ENCODE data around the gene PTPRT. TPM values are rescaled to one million over a fixed set of nuclear protein-coding genes. Genes with fewer than 3 reads are reported as not detected.
A peak's percentile ranks its signal among the peaks of the same experiment; 100 is the strongest.
"Not testable (repeated sequence)": the region's sequence is repeated elsewhere in the genome, so short reads cannot be mapped to it uniquely, and the experiment has no call there.

Gene PTPRT
- total RNA-seq, 1 donor from 2014 or later = 45.0 TPM

DNA sequence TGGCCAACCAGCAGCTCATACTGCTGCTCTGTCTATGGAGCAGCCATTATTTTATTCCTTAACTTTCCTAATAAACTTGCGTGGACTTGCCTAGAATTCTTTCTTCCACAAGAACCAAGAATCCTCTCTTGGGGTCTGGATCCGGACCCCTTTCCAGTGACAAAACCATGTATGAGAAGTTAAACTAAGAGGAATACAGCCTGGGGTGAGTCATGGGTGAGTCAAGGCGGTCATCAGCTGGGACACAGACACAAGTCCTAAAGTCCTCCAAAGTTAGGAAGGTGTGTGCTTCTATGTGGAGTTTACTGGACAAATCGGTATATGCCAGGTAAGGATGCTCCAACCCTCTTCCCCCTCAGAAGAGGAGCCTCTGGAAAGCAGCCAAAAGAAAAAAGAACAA, 881.5 kb downstream of the PTPRT start:
- DNase-seq (ENCODE audit: low spot score) = no peak

DNA sequence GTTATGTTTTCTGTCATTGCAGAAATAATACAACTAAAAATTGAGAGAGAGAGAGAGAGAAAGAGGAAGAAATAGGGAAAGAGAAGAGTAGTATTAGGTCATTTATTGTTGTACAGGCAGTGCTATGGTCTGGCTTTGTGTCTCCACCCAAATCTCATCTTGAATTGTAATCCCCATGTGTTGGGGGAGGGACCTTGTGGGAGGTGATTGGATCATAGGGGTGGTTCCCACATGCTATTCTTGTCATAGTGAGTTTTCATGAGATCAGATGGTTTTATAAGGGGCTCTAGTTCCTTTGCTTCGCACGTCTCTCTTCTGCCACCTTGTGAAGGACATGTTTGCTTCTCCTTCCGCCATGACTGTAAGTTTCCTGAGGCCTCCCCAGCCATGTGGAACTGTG, 894.1 kb downstream of the PTPRT start:
- no peak for DNase-seq (ENCODE audit: low spot score)

GRCh38 chr20:42294976-42295375, 894.7 kb downstream of the PTPRT start:
- DNase-seq (ENCODE audit: low spot score) = no peak

GRCh38 chr20:42281801-42282200, 907.9 kb downstream of the PTPRT start:
- no peak for DNase-seq (ENCODE audit: low spot score)

- no peak for DNase-seq (ENCODE audit: low spot score)
Measured at GRCh38 chr20:42276718-42277602, 912.7 kb downstream of the PTPRT start.

GRCh38 chr20:42274986-42275385, 914.7 kb downstream of the PTPRT start:
- DNase-seq (ENCODE audit: low spot score) = no peak

DNA sequence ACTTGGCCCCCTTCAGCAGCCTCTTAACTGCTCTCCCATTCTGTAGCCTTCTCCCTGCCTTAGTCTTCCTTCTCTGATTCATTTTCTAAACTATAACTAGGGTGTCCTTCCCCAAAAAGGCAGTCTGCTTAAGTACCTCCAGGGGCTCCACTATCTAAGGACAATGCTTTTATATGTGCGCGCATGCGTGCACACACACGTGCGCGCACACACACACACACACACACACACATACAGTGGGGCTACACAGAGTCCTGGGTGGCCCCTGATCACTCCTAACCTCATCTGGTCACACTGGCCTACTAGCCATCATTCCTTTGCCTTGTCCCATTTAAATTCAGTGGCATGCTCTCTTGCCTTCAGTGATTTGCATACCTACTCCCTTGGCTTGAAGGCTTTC, 917.2 kb downstream of the PTPRT start:
- DNase-seq (ENCODE audit: low spot score) = no peak

- DNase-seq (ENCODE audit: low spot score) = no peak
Measured at GRCh38 chr20:42270539-42270938, 919.2 kb downstream of the PTPRT start.

DNA sequence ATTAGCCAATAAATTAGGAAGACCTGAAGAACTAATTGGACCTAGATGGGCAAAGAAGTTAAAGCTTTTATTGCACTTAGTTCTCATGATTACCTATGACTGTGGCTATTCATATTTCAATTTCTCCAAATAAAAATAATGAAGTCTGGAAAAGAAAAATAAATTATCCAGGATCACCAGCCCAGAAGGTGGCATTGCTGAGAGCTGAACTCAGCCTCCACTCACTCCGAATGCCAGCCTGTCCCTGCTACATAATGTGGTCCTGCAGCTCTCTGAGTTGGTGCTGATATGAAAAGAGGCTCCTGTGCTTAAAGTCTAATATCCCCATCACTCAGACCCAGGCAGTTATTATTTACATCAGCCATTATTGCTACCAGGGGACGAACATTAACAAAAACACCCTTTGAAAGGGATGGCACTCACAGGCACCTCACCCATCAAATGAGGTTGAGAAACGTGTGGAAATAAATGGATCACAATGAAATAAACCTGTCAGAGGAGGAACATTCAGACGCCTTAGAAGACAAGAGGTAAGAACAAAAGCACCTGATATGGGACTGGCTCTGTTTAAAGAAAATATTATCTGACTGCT, 921.8 kb downstream of the PTPRT start:
- no peak for DNase-seq (ENCODE audit: low spot score)

GRCh38 chr20:42261766-42262270, 927.9 kb downstream of the PTPRT start:
- no peak for DNase-seq (ENCODE audit: low spot score)

- no peak for DNase-seq (ENCODE audit: low spot score)
Measured at GRCh38 chr20:42260184-42260583, 929.5 kb downstream of the PTPRT start.

GRCh38 chr20:42259389-42259788, 930.3 kb downstream of the PTPRT start:
- no peak for DNase-seq (ENCODE audit: low spot score)

DNA sequence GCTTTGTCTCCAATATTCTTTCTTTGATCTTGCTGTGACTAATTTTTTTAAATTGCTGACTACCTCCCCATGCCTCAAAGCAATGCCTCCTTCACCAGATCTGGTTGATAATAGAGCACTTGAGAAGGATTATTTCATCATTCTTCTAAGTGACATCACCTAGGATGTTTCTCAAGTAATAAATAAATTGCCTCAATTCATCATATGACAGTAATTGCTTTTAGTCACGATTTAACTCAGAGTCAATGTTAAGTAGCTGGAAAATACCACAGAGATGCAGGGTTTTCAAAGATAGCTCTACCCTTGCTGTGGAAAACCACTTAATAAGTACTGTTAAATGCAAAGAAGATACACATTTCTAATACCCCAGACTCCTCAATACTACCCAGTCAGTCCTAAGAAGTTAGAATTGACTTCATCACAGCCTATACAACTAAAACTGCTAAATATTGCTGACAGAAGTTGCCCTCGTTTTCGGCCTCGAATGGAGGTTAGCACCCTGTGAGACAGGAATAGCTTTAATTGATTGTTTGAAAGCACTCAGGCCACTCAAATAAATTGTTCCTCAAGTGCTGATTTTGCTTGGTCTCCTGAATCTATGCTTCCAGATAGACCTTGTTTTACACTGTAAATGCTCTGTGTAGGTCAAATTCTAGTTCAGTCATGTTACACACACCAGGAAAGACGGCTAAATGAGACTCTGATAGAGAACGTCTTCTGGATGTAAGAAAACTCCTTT, 931.0 kb downstream of the PTPRT start:
- no peak for DNase-seq (ENCODE audit: low spot score)

- DNase-seq (ENCODE audit: low spot score) = no peak
Measured at GRCh38 chr20:42255821-42256220, 933.9 kb downstream of the PTPRT start.

GRCh38 chr20:42254673-42255072, 935.0 kb downstream of the PTPRT start:
- DNase-seq (ENCODE audit: low spot score) = no peak

DNA sequence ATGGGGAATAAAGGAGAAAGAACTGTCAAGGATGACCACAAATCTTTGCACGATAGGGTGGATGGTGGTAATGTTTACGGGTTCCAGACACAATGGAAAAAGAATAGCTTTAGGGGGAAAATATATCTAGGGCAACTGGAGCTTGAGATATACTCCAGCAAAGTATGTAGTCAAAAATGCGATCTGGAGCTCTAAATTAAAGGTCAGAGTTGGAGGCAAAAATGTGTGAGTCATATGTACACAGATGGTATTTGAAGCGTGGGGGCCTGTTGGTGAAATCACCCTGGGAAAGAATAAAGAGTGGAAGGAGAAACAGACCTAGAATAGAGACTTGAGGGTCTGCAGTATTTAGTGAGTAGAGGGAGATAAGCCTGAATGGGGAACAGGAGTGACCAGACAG, 937.6 kb downstream of the PTPRT start:
- no peak for DNase-seq (ENCODE audit: low spot score)

- no peak for DNase-seq (ENCODE audit: low spot score)
Measured at GRCh38 chr20:42218621-42219374, 970.9 kb downstream of the PTPRT start.

GRCh38 chr20:42214074-42214473, 975.6 kb downstream of the PTPRT start:
- no peak for DNase-seq (ENCODE audit: low spot score)

DNA sequence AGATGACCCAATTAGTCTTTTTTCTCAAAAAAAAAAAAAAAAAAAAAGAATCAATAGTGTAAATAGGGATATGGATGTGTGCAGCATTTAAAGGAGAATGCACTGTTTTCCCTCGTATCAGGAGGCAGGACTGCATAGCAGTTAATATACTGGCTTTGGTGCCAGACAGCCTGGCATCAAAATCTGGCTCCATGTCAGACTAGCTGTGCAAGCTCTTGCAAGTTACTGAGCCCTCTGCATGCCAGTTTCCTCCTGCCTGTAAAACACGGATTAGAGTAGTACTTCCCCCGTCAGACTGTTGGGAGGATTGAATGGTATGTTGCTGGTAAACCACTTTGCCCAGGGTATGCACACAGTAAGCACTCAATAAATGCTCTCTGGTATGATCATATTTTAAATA, 977.3 kb downstream of the PTPRT start:
- no peak for DNase-seq (ENCODE audit: low spot score)

GRCh38 chr20:42206557-42206956, 983.1 kb downstream of the PTPRT start:
- DNase-seq (ENCODE audit: low spot score) = not testable (repeated sequence)

GRCh38 chr20:42204109-42204660, 985.5 kb downstream of the PTPRT start:
- DNase-seq (ENCODE audit: low spot score) = peak; percentile 11

Measured in mucosa of gallbladder (tissue), 1 donor.